Calu3 (cell line): ENCODE results near the gene SAMD4B. TPM values are rescaled to one million over a fixed set of nuclear protein-coding genes. Genes with fewer than 3 reads are reported as not detected.

Experiments used
- BruUV-seq: library from RNA; stranded (reverse); fragments of 400-500 nt; replicated peaks from 2 replicates; lab custom pipeline; 2021; lab: Mats Ljungman, UMichigan
- CTCF ChIA-PET: fragments of 300-600 bp; sonication (Branson Sonifier 250); formaldehyde crosslinking; loops from one replicate; lab custom pipeline; 2022; ENCODE audit warnings: antibody characterized with exemption; lab: Charles Lee
- DNase-seq: peaks from one replicate; pipeline ENCODE4 v3.0.0; 2022
- H3K27ac Mint-ChIP-seq: one replicate; pipeline ENCODE4 v1.8.0; 2022; ENCODE audit warnings: mixed read lengths; ENCODE audit not compliant: unreplicated experiment
- H3K27me3 Mint-ChIP-seq: one replicate; pipeline ENCODE4 v1.8.0; 2022; ENCODE audit warnings: mixed read lengths; ENCODE audit not compliant: unreplicated experiment
- H3K36me3 Mint-ChIP-seq: one replicate; pipeline ENCODE4 v1.8.0; 2022; ENCODE audit warnings: mild to moderate bottlenecking, moderate library complexity, mixed read lengths; ENCODE audit not compliant: insufficient read depth, unreplicated experiment
- H3K4me1 Mint-ChIP-seq: one replicate; pipeline ENCODE4 v1.8.0; 2022; ENCODE audit warnings: mild to moderate bottlenecking, low read depth, mixed read lengths; ENCODE audit not compliant: unreplicated experiment
- H3K4me3 Mint-ChIP-seq: one replicate; pipeline ENCODE4 v1.8.0; 2022; ENCODE audit warnings: mild to moderate bottlenecking, low read depth, moderate library complexity, mixed read lengths; ENCODE audit not compliant: unreplicated experiment
- H3K9me3 Mint-ChIP-seq: one replicate; pipeline ENCODE4 v1.8.0; 2022; ENCODE audit warnings: low read depth, mixed read lengths; ENCODE audit not compliant: unreplicated experiment
- intact Hi-C: fragments of 100-400 bp; cut with micrococcal nuclease; formaldehyde crosslinking; loops from one replicate; pipeline ENCODE4 v1.10.0; 2022; ENCODE audit not compliant: unreplicated experiment
- total RNA-seq: library from RNA; stranded (reverse); gene quantifications from 2 replicates; pipeline ENCODE4 v1.2.3, GENCODE V29; 2022
- TF ChIP-seq, protein P1 (sequence below): fragments of 200-600 bp; IDR thresholded peaks from one replicate; pipeline ENCODE4 v1.8.0; 2022; ENCODE audit warnings: antibody characterized with exemption; ENCODE audit not compliant: unreplicated experiment

The SAMD4B gene
- total RNA-seq, 1 experiment from 2014 or later, result 214 TPM

DNA sequence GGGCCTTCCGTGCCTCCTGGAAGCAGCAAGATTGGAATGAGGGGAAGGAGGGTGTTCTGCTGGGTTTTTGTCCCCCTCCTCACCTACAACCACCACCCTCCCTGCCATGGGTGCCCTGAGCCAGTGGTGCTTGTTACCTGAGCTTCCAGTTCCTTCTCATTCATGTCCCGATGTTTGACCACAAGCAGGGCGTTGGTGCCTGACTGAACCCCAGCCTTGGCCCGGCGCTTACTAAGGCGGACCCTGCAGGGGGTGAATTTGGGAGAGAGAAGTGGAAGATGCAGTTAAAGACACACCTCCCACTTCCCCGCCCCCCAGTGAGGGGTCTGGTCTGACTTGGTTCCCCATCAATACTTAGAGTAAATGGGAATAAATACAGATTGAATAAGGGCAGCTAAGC is 44.3 kb downstream of the SAMD4B start:
- CTCF ChIA-PET, result no interaction called here
- H3K36me3 Mint-ChIP-seq, result peaks cover 89% of the 10 kb centered on the region
- no TSS peak for BruUV-seq
- no peak for DNase-seq
- peak overlapping the region; percentile 2 for H3K27ac Mint-ChIP-seq
- no peaks in the 10 kb centered on the region for H3K9me3 Mint-ChIP-seq
- TF ChIP-seq, protein P1, sequence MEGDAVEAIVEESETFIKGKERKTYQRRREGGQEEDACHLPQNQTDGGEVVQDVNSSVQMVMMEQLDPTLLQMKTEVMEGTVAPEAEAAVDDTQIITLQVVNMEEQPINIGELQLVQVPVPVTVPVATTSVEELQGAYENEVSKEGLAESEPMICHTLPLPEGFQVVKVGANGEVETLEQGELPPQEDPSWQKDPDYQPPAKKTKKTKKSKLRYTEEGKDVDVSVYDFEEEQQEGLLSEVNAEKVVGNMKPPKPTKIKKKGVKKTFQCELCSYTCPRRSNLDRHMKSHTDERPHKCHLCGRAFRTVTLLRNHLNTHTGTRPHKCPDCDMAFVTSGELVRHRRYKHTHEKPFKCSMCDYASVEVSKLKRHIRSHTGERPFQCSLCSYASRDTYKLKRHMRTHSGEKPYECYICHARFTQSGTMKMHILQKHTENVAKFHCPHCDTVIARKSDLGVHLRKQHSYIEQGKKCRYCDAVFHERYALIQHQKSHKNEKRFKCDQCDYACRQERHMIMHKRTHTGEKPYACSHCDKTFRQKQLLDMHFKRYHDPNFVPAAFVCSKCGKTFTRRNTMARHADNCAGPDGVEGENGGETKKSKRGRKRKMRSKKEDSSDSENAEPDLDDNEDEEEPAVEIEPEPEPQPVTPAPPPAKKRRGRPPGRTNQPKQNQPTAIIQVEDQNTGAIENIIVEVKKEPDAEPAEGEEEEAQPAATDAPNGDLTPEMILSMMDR, result no peak
- intact Hi-C loops, result no loop called here
- H3K27me3 Mint-ChIP-seq, result no peaks in the 10 kb centered on the region
- H3K4me1 Mint-ChIP-seq, result peaks cover 15% of the 10 kb centered on the region
- H3K4me3 Mint-ChIP-seq, result no peak overlapping the region

DNA sequence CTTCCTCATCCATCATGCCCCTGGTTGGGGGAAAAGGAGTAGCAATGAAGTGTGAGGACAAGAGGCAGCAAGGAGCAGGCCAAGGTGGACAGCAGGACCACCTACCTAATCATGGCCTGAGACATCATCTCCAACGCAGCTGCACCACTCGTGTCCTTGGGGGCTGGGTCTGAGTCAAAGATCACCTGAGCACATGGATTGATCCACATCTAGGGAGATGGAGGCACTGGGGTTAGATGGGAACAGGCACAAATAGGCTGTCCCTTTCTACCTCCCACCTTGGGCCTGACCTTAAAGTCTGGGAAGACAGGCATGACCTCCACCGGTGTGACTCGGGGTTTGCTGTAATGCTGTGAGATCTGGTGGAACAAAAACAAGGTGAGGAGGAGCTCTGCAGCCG is 46.4 kb downstream of the SAMD4B start:
- TF ChIP-seq, protein P1, result no peak
- BruUV-seq, result no TSS peak
- no peak for DNase-seq
- H3K9me3 Mint-ChIP-seq, result no peaks in the 10 kb centered on the region
- intact Hi-C loops, result no loop called here
- H3K36me3 Mint-ChIP-seq, result peaks cover 92% of the 10 kb centered on the region
- CTCF ChIA-PET, result no interaction called here
- H3K4me1 Mint-ChIP-seq, result peaks cover 21% of the 10 kb centered on the region
- no peak overlapping the region for H3K4me3 Mint-ChIP-seq
- peak overlapping the region; percentile 95 for H3K27ac Mint-ChIP-seq
- no peaks in the 10 kb centered on the region for H3K27me3 Mint-ChIP-seq

DNA sequence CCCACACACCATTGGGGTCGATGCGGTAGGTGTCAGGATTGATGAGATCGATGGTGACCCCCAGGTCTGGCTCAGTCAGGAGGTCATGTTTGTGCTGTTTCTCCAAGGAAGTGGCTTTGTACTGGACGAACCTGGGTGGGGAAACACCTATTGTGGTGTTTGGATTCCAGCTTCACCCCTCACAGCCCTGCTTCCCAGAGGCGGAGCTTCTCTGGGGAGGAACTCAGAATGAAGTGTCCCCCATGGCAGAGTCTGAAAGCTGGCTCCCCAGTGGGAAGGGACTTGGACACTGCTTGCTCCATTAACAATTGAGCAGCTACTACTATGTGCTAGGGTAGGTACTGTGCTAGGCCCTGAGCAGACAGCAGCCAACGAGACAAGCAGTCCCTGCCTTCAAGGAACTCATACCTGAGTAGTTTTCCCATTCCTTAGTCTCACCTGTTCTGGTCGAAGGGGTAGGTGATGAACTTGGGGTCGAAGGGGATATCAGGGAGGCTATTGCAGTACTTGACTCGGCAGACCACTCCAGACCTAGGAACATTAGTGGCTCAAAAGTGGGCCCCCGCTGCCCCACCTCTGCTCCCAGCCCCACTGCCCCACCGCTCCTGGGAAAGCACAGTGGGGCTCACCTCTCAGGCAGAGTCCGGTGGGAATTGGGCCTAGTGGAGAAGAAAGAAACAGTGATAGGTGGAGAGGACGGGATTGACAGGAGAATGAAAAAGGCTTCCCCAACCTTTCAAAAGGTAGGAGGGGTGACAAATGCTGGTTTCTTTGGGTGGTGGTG is 47.6 kb downstream of the SAMD4B start:
- TF ChIP-seq, protein P1, result no peak
- H3K4me1 Mint-ChIP-seq, result peaks cover 21% of the 10 kb centered on the region
- no TSS peak for BruUV-seq
- CTCF ChIA-PET, result no interaction called here
- H3K27ac Mint-ChIP-seq, result peak overlapping the region; percentile 95
- H3K36me3 Mint-ChIP-seq, result peaks cover 92% of the 10 kb centered on the region
- H3K27me3 Mint-ChIP-seq, result no peaks in the 10 kb centered on the region
- DNase-seq, result no peak
- intact Hi-C loops, result loop anchor here (5.0 kb wide), 1 partner anchor 142 kb away; the partner anchor contains the start of gene EID2B
- H3K4me3 Mint-ChIP-seq, result peak overlapping the region; percentile 96
- no peaks in the 10 kb centered on the region for H3K9me3 Mint-ChIP-seq

DNA sequence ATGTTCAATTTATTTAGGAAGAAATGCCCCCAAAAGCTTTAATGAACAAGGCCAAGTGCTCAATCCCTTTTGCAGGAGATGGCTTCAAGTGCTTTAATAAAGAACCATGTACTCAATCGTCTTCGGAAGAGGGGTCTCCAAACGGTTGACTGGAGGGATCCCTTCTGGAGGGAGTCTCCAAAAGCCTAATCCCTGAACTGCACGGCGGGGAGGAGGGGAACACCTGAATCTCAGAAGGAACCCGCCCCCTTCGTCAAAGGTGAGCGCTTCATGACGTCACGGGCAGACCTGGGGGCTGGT is 48.2 kb downstream of the SAMD4B start:
- H3K27me3 Mint-ChIP-seq, result no peaks in the 10 kb centered on the region
- H3K9me3 Mint-ChIP-seq, result no peaks in the 10 kb centered on the region
- H3K36me3 Mint-ChIP-seq, result peaks cover 92% of the 10 kb centered on the region
- TF ChIP-seq, protein P1, result no peak
- H3K27ac Mint-ChIP-seq, result peak overlapping the region; percentile 95
- H3K4me3 Mint-ChIP-seq, result peak overlapping the region; percentile 96
- intact Hi-C loops, result loop anchor here (5.0 kb wide), 1 partner anchor 142 kb away; the partner anchor contains the start of gene EID2B
- no peak for DNase-seq
- H3K4me1 Mint-ChIP-seq, result peaks cover 21% of the 10 kb centered on the region
- CTCF ChIA-PET, result interaction anchor here (0.6 to 0.9 kb wide), 2 partner anchors 19 to 72 kb away, joined by 3 to 4 read pairs; no protein-coding TSS in a partner anchor
- TSS peak; percentile 51 for BruUV-seq
